ENCODE measurements around the gene TH.

TH gene

DNA sequence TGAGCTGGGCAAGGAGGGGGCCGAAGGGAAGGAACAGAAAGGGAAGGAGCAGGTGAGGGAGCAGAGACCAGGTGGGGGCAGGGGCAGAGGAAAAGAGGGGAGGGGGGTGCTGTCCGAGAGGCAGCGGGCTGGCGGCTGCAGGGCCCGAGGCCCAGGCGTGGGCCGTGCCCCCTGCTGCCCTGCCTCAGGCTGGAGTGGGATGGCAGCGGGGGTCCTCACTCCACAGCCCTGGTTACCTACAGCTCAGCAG lies 34.7 kb downstream of the TH start:
- no peak overlapping the region for H3K18ac ChIP-seq (ENCODE audit: low read length)
- no peak for DNase-seq
- no peak overlapping the region for H2AK5ac ChIP-seq (ENCODE audit: low read length)
- no peak overlapping the region for H3K4ac ChIP-seq (ENCODE audit: low read depth, low read length)
- no peaks in the 10 kb centered on the region for H3K36me3 ChIP-seq (ENCODE audit: control insufficient read depth, insufficient read depth, low read length)
- no peak overlapping the region for H3K27ac ChIP-seq (ENCODE audit: low read depth, low read length)
- no peaks in the 10 kb centered on the region for H3K79me2 ChIP-seq (ENCODE audit: control insufficient read depth, insufficient read depth, low read length)
- H2BK120ac ChIP-seq (ENCODE audit: low read depth, low read length), result no peak overlapping the region
- H3K23ac ChIP-seq (ENCODE audit: low read length), result no peak overlapping the region
- no peak overlapping the region for H3K56ac ChIP-seq (ENCODE audit: low read length)
- no peaks in the 10 kb centered on the region for H3K79me1 ChIP-seq (ENCODE audit: low read length)
- H3K27me3 ChIP-seq (ENCODE audit: insufficient read depth, low read length, poor library complexity), result peaks cover 31% of the 10 kb centered on the region
- H2BK5ac ChIP-seq (ENCODE audit: low read length), result no peak overlapping the region
- no peak overlapping the region for H2BK15ac ChIP-seq (replicated peaks; ENCODE audit: low read depth)
- H4K5ac ChIP-seq (ENCODE audit: low read length), result no peak overlapping the region
- H3K4me2 ChIP-seq (ENCODE audit: low read length), result no peak overlapping the region
- no peaks in the 10 kb centered on the region for H3K4me1 ChIP-seq (ENCODE audit: control insufficient read depth, low read depth, low read length)
- H4K8ac ChIP-seq (ENCODE audit: low read depth, low read length), result no peak overlapping the region
- WGBS (ENCODE audit: extremely low coverage, insufficient coverage, low lambda C conversion rate), result no CpG with 5 or more reads among the region's 8 CpGs
- H3K9ac ChIP-seq (ENCODE audit: low read length), result no peak overlapping the region
- H3K4me3 ChIP-seq (ENCODE audit: low read length), result no peak overlapping the region

DNA sequence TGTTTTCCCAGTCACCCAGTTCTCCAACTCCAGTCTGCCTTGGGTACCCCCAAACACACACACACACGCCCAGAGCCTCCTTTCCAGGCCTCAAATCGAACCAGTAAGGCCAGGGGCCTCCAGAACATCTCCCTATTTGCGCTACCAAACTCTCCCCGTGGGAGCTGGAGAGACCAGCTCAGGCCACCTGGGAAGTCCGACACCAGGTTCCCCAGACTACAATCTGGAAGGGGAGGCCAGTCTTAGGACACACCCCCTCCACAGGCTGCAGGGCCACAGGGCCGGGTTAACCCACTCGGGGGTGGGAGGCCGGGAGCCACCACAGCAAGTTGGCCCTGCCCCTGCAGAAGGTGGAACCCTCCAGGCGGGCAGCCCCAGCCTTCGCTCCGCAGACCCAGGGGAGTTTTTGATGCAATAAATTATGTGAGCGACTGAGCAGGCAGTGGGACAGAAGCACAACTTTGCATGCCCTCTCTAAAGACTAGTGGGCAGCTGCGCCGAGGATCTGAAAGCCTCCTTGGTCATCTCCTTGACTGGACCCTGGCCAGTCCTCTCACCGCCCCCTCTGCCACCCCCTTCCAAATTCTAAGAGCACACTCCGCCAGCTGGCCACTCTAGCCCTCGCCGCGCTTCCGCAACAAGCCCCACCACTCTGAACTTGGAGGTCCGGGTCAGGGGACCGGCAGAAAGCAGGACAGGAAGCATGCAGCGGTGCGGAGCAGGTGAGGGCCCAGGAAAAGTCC lies 35.2 kb downstream of the TH start:
- Histone ChIP-seq H2BK120ac (ENCODE audit: low read depth, low read length) (no peak overlapping the region), H3K56ac (ENCODE audit: low read length) (no peak overlapping the region), H3K4me1 (ENCODE audit: control insufficient read depth, low read depth, low read length) (no peaks in the 10 kb centered on the region), H3K27me3 (ENCODE audit: insufficient read depth, low read length, poor library complexity) (peaks cover 26% of the 10 kb centered on the region), H3K4me3 (ENCODE audit: low read length) (no peak overlapping the region), H3K9ac (ENCODE audit: low read length) (no peak overlapping the region), H3K36me3 (ENCODE audit: control insufficient read depth, insufficient read depth, low read length) (no peaks in the 10 kb centered on the region), H2BK15ac (replicated peaks; ENCODE audit: low read depth) (no peak overlapping the region), H4K8ac (ENCODE audit: low read depth, low read length) (no peak overlapping the region), H3K79me2 (ENCODE audit: control insufficient read depth, insufficient read depth, low read length) (no peaks in the 10 kb centered on the region), H3K23ac (ENCODE audit: low read length) (no peak overlapping the region), H4K5ac (ENCODE audit: low read length) (no peak overlapping the region), H3K79me1 (ENCODE audit: low read length) (no peaks in the 10 kb centered on the region), H3K27ac (ENCODE audit: low read depth, low read length) (no peak overlapping the region), H3K18ac (ENCODE audit: low read length) (no peak overlapping the region), H2BK5ac (ENCODE audit: low read length) (no peak overlapping the region), H2AK5ac (ENCODE audit: low read length) (no peak overlapping the region), H3K4ac (ENCODE audit: low read depth, low read length) (no peak overlapping the region), H3K4me2 (ENCODE audit: low read length) (no peak overlapping the region)
- no CpG with 5 or more reads among the region's 24 CpGs for WGBS (ENCODE audit: extremely low coverage, insufficient coverage, low lambda C conversion rate)
- no peak for DNase-seq

DNA sequence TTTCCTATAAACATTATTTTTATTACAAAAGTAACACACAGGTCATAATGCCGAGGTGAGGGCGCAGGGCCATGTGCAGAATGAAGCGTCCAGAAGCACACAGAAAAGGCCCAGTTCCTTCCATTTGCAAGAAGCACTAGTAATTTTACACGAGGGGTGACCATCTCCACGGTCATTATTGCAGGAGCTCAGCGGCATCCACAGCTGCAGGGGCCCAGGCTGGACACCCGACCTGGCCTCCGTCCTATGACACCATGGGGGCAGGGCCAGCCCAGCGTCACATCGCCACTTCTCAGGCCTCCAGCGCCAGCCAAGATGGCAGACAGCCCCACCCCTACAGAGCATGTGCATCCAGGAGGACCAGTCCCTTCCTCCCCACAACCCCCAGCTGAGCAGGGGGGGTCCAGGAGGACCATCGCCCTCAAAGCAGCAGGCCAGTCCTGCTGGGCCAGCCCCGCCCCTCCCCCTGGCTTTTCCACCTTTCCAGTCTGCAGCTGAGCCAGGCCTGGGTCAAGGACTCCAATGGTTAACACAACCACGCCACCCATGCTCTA lies 35.9 kb downstream of the TH start:
- no peak overlapping the region for H3K27ac ChIP-seq (ENCODE audit: low read depth, low read length)
- H4K8ac ChIP-seq (ENCODE audit: low read depth, low read length), result no peak overlapping the region
- H2BK120ac ChIP-seq (ENCODE audit: low read depth, low read length), result no peak overlapping the region
- peaks cover 19% of the 10 kb centered on the region for H3K27me3 ChIP-seq (ENCODE audit: insufficient read depth, low read length, poor library complexity)
- DNase-seq, result no peak
- H2BK5ac ChIP-seq (ENCODE audit: low read length), result no peak overlapping the region
- no peak overlapping the region for H3K56ac ChIP-seq (ENCODE audit: low read length)
- H3K4me3 ChIP-seq (ENCODE audit: low read length), result no peak overlapping the region
- H3K23ac ChIP-seq (ENCODE audit: low read length), result no peak overlapping the region
- no CpG with 5 or more reads among the region's 14 CpGs for WGBS (ENCODE audit: extremely low coverage, insufficient coverage, low lambda C conversion rate)
- H3K4me1 ChIP-seq (ENCODE audit: control insufficient read depth, low read depth, low read length), result no peaks in the 10 kb centered on the region
- no peaks in the 10 kb centered on the region for H3K36me3 ChIP-seq (ENCODE audit: control insufficient read depth, insufficient read depth, low read length)
- no peak overlapping the region for H3K18ac ChIP-seq (ENCODE audit: low read length)
- H2BK15ac ChIP-seq (replicated peaks; ENCODE audit: low read depth), result no peak overlapping the region
- no peak overlapping the region for H2AK5ac ChIP-seq (ENCODE audit: low read length)
- H3K4me2 ChIP-seq (ENCODE audit: low read length), result no peak overlapping the region
- H3K9ac ChIP-seq (ENCODE audit: low read length), result no peak overlapping the region
- no peaks in the 10 kb centered on the region for H3K79me1 ChIP-seq (ENCODE audit: low read length)
- H4K5ac ChIP-seq (ENCODE audit: low read length), result no peak overlapping the region
- no peaks in the 10 kb centered on the region for H3K79me2 ChIP-seq (ENCODE audit: control insufficient read depth, insufficient read depth, low read length)
- H3K4ac ChIP-seq (ENCODE audit: low read depth, low read length), result no peak overlapping the region

DNA sequence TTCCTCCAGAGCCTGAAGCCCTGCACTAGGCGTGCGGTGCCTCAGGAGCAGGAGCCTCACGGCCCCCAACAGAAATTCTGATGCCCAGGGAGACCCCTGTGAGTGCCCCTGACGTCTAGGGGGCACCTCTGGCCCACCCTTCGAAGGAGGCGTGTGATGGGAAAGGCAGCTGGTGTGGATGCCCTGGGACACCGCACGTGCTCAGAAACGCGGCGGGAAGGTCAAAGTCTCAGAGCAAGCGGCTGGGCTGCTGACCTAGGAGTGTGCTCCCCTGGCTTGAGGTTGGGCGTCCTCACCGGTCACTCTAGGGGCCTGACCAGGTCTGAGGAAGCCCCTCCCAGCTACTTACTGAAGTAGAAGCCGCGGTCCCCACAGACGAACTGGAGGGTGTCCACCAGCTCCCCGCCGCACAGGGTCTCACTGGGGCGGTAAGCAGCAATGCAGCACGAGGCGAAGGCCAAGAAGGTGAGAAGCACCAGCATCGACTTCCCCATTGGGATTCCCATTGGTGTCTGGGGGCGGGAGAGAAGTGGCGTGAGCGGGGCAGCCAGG lies 36.5 kb downstream of the TH start:
- no peak overlapping the region for H3K9ac ChIP-seq (ENCODE audit: low read length)
- H3K4me1 ChIP-seq (ENCODE audit: control insufficient read depth, low read depth, low read length), result no peaks in the 10 kb centered on the region
- no peak overlapping the region for H3K4ac ChIP-seq (ENCODE audit: low read depth, low read length)
- no peak overlapping the region for H3K4me3 ChIP-seq (ENCODE audit: low read length)
- no peak overlapping the region for H4K5ac ChIP-seq (ENCODE audit: low read length)
- H2BK120ac ChIP-seq (ENCODE audit: low read depth, low read length), result no peak overlapping the region
- no peak overlapping the region for H3K4me2 ChIP-seq (ENCODE audit: low read length)
- no peak overlapping the region for H2BK15ac ChIP-seq (replicated peaks; ENCODE audit: low read depth)
- WGBS (ENCODE audit: extremely low coverage, insufficient coverage, low lambda C conversion rate), result no CpG with 5 or more reads among the region's 26 CpGs
- H3K23ac ChIP-seq (ENCODE audit: low read length), result no peak overlapping the region
- H3K27me3 ChIP-seq (ENCODE audit: insufficient read depth, low read length, poor library complexity), result peaks cover 13% of the 10 kb centered on the region
- no peaks in the 10 kb centered on the region for H3K79me2 ChIP-seq (ENCODE audit: control insufficient read depth, insufficient read depth, low read length)
- no peak overlapping the region for H2BK5ac ChIP-seq (ENCODE audit: low read length)
- no peak for DNase-seq
- H3K56ac ChIP-seq (ENCODE audit: low read length), result no peak overlapping the region
- no peaks in the 10 kb centered on the region for H3K36me3 ChIP-seq (ENCODE audit: control insufficient read depth, insufficient read depth, low read length)
- H3K27ac ChIP-seq (ENCODE audit: low read depth, low read length), result no peak overlapping the region
- no peak overlapping the region for H2AK5ac ChIP-seq (ENCODE audit: low read length)
- H3K18ac ChIP-seq (ENCODE audit: low read length), result no peak overlapping the region
- no peaks in the 10 kb centered on the region for H3K79me1 ChIP-seq (ENCODE audit: low read length)
- no peak overlapping the region for H4K8ac ChIP-seq (ENCODE audit: low read depth, low read length)

DNA sequence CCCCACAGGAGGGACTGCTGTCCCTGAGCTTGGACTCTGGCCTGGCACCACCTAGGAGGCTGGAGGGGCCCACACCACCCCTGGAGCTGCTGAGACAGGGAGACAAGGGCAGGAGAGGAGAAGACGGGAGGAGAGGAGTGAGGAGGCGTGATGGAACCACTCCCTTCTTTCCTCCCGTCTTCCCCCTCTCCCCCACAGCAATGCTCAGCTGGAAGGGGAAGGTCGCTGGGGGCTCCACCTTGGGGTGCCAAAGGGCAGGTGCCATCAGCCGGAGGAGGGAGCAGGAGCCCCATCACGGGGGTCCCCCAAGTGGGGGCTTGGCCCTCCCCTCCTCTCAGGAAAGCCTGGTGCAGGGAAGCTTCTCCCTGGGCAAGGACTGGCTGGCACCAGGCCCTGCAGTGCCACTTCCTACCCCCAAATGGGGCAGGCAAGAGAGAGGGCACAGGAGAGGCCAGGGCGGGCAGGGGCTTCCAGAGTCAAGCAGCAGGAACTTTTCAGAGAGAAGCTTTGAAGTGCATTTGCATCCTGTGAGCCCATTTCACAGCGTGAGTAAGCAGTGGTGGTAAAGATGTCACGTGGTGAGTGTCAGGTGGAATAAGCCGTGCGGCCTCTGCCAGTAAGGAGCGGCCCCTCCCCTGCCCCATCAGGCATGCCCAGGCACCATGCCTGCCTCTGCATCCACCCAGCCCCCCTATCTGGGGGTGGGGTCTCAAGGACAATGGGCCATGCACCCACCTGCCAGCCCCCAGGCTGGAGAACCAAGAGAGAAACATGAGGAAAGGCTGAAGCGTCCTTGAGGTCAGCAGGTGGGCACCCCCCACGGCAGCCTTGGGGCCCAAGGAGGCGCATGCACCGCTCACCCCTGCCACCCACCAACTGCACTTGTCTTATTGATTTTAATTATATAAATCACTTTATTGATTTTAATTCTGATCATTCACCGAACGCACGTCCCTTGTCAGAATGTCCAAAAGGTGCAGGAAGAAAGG lies 37.3 kb downstream of the TH start:
- Histone ChIP-seq H2BK5ac (ENCODE audit: low read length) (no peak overlapping the region), H2AK5ac (ENCODE audit: low read length) (no peak overlapping the region), H3K36me3 (ENCODE audit: control insufficient read depth, insufficient read depth, low read length) (no peaks in the 10 kb centered on the region), H3K4me2 (ENCODE audit: low read length) (no peak overlapping the region), H3K27me3 (ENCODE audit: insufficient read depth, low read length, poor library complexity) (peaks cover 7% of the 10 kb centered on the region), H2BK120ac (ENCODE audit: low read depth, low read length) (no peak overlapping the region), H3K79me2 (ENCODE audit: control insufficient read depth, insufficient read depth, low read length) (no peaks in the 10 kb centered on the region), H3K56ac (ENCODE audit: low read length) (no peak overlapping the region), H3K79me1 (ENCODE audit: low read length) (no peaks in the 10 kb centered on the region), H3K27ac (ENCODE audit: low read depth, low read length) (no peak overlapping the region), H4K5ac (ENCODE audit: low read length) (no peak overlapping the region), H4K8ac (ENCODE audit: low read depth, low read length) (no peak overlapping the region), H3K4me3 (ENCODE audit: low read length) (no peak overlapping the region), H2BK15ac (replicated peaks; ENCODE audit: low read depth) (no peak overlapping the region), H3K4me1 (ENCODE audit: control insufficient read depth, low read depth, low read length) (no peaks in the 10 kb centered on the region), H3K9ac (ENCODE audit: low read length) (no peak overlapping the region), H3K23ac (ENCODE audit: low read length) (no peak overlapping the region), H3K18ac (ENCODE audit: low read length) (no peak overlapping the region), H3K4ac (ENCODE audit: low read depth, low read length) (no peak overlapping the region)
- no peak for DNase-seq
- WGBS (ENCODE audit: extremely low coverage, insufficient coverage, low lambda C conversion rate), result no CpG with 5 or more reads among the region's 19 CpGs
